ENCODE measurements around the gene CNN2. TPM values are rescaled to one million over a fixed set of nuclear protein-coding genes. Genes with fewer than 3 reads are reported as not detected.

The CNN2 gene
- total and polyA plus RNA-seq, 9 of the 15 experiments (the other 6 are each of a cell fraction or from before 2014, with no cell fraction given), result 12.1 to 174 (median 52.7) TPM

DNA sequence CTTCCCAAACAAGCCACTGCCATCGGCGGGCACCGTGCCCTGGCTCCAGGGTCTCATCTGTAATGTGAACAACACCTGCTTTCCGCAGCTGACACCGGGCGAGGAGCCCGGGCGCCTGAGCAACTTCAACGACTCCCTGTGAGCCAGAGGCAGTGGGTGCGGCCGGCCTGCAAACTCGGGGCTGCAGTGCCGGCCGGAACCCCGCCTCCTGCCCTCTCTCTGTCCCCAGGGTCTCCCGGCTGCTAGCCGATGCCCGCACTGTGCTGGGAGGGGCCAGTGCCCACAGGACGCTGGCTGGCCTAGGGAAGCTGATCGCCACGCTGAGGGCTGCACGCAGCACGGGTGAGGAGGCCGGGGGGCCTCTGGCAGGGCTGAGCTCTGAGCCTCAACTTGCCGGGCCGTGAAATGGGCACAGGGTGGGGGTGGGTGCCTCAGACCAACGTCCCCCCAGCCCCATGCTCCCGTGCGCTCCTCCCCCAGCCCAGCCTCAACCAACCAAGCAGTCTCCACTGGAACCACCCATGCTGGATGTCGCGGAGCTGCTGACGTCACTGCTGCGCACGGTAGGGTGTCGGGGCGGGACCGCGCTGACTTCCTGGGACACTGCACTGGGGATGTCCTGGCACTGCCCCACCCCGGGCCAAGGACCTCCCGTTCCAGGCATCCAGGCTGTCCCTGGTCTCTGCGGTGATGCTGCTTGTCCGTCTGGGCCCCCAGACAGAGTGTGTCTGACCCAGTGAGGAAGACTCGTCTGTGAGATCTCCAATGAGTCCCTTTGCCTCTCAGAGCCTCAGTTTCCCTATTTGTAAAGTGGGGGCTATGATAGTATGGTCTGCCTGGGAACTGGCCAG, 15.7 kb downstream of the CNN2 start (continued):
- TF ChIP-seq UBTF (IDR thresholded peaks at IDR 0.05; ENCODE audit: borderline replicate concordance in 1 of 2, low read depth in 2 of 2, low read length in 2 of 2) (0 out of 4 replicates have a peak, but pooled peaks of 1 of the 2 experiments have one; percentile 30), ZNF668 (CRISPR knock-in tag; IDR thresholded peaks at IDR 0.05) (no peak), SAFB2 (IDR thresholded peaks at IDR 0.05; ENCODE audit: borderline replicate concordance, low read depth, low read length, severe bottlenecking) (no peak), GTF2F1 (IDR thresholded peaks at IDR 0.05; ENCODE audit: low read depth, low read length) (no peak), LEF1 (IDR thresholded peaks at IDR 0.05) (peak; percentile 34; the same call in 1 of the 2 replicates), ZNF449 (CRISPR knock-in tag; IDR thresholded peaks at IDR 0.05) (no peak), DACH1 (IDR thresholded peaks at IDR 0.05; ENCODE audit: partially characterized antibody) (peak; percentile 47), HMG20A (CRISPR knock-in tag; conservative IDR thresholded peaks at IDR 0.05) (no peak), ZNF282 (CRISPR knock-in tag; IDR thresholded peaks at IDR 0.05) (0 out of 2 replicates have a peak, but pooled peaks have one; percentile 74), ZNF274 (IDR thresholded peaks at IDR 0.05; ENCODE audit: borderline replicate concordance, low read depth, low read length) (no peak), DNMT1 (IDR thresholded peaks at IDR 0.05) (no peak), HINFP (tag; conservative IDR thresholded peaks at IDR 0.05; ENCODE audit: low read depth) (no peak), TRIM25 (IDR thresholded peaks at IDR 0.05; ENCODE audit: borderline replicate concordance) (no peak), E2F3 (CRISPR knock-in tag; IDR thresholded peaks at IDR 0.05) (no peak), HMGN3 (IDR thresholded peaks at IDR 0.05; ENCODE audit: borderline replicate concordance, extremely low read depth, insufficient read length, low read depth, low read length) (peak; percentile 82), NCOR1 (IDR thresholded peaks at IDR 0.05) (no peak; the same call in 1 of the 2 replicates), NONO (IDR thresholded peaks at IDR 0.05; ENCODE audit: low read depth in 2 of 2, low read length in 1 of 2) (no peak)
- TF ChIP-seq, protein P1, sequence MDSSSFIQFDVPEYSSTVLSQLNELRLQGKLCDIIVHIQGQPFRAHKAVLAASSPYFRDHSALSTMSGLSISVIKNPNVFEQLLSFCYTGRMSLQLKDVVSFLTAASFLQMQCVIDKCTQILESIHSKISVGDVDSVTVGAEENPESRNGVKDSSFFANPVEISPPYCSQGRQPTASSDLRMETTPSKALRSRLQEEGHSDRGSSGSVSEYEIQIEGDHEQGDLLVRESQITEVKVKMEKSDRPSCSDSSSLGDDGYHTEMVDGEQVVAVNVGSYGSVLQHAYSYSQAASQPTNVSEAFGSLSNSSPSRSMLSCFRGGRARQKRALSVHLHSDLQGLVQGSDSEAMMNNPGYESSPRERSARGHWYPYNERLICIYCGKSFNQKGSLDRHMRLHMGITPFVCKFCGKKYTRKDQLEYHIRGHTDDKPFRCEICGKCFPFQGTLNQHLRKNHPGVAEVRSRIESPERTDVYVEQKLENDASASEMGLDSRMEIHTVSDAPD (CRISPR knock-in tag; IDR thresholded peaks at IDR 0.05), result no peak
